ENCODE data around the gene SPNS2.
A peak's percentile ranks its signal among the peaks of the same experiment; 100 is the strongest.
"Not testable (repeated sequence)": the region's sequence is repeated elsewhere in the genome, so short reads cannot be mapped to it uniquely, and the experiment has no call there.

The SPNS2 gene

GRCh38 chr17:4573669-4574068, 75.0 kb downstream of the SPNS2 start:
- H3K27me3 Mint-ChIP-seq: peaks cover 33% of the 10 kb centered on the region
- H3K4me3 Mint-ChIP-seq: no peak overlapping the region
- peak overlapping the region; percentile 77 for H3K27ac Mint-ChIP-seq
- peaks cover 23% of the 10 kb centered on the region for H3K4me1 Mint-ChIP-seq (ENCODE audit: low read depth)
- no peaks in the 10 kb centered on the region for H3K36me3 Mint-ChIP-seq (ENCODE audit: low read depth)
- no peaks in the 10 kb centered on the region for H3K9me3 Mint-ChIP-seq
- intact Hi-C loops (cut with micrococcal nuclease): no loop called here

GRCh38 chr17:4574448-4575045, 75.9 kb downstream of the SPNS2 start:
- intact Hi-C loops (cut with micrococcal nuclease): no loop called here
- Mint-ChIP-seq H3K4me1 (ENCODE audit: low read depth) (peaks cover 23% of the 10 kb centered on the region), H3K27me3 (peaks cover 34% of the 10 kb centered on the region), H3K9me3 (no peaks in the 10 kb centered on the region), H3K4me3 (no peak overlapping the region), H3K36me3 (ENCODE audit: low read depth) (no peaks in the 10 kb centered on the region), H3K27ac (peak overlapping the region; percentile 45)

GRCh38 chr17:4576161-4576558, 77.5 kb downstream of the SPNS2 start:
- Mint-ChIP-seq H3K36me3 (ENCODE audit: low read depth) (no peaks in the 10 kb centered on the region), H3K27ac (peak overlapping the region; percentile 55), H3K4me3 (no peak overlapping the region), H3K27me3 (peaks cover 44% of the 10 kb centered on the region), H3K4me1 (ENCODE audit: low read depth) (peaks cover 23% of the 10 kb centered on the region), H3K9me3 (no peaks in the 10 kb centered on the region)
- intact Hi-C loops (cut with micrococcal nuclease): no loop called here

GRCh38 chr17:4576729-4577322, 78.1 kb downstream of the SPNS2 start:
- Mint-ChIP-seq H3K36me3 (ENCODE audit: low read depth) (no peaks in the 10 kb centered on the region), H3K27ac (peak overlapping the region; percentile 55), H3K4me1 (ENCODE audit: low read depth) (peaks cover 23% of the 10 kb centered on the region), H3K9me3 (no peaks in the 10 kb centered on the region), H3K27me3 (peaks cover 49% of the 10 kb centered on the region), H3K4me3 (no peak overlapping the region)
- intact Hi-C loops (cut with micrococcal nuclease): no loop called here

GRCh38 chr17:4577386-4577993, 78.8 kb downstream of the SPNS2 start:
- H3K4me3 Mint-ChIP-seq: no peak overlapping the region
- no peaks in the 10 kb centered on the region for H3K9me3 Mint-ChIP-seq
- no peaks in the 10 kb centered on the region for H3K36me3 Mint-ChIP-seq (ENCODE audit: low read depth)
- intact Hi-C loops (cut with micrococcal nuclease): no loop called here
- H3K27ac Mint-ChIP-seq: no peak overlapping the region
- H3K4me1 Mint-ChIP-seq (ENCODE audit: low read depth): peaks cover 23% of the 10 kb centered on the region
- H3K27me3 Mint-ChIP-seq: peaks cover 55% of the 10 kb centered on the region

GRCh38 chr17:4578349-4578748, 79.7 kb downstream of the SPNS2 start:
- intact Hi-C loops (cut with micrococcal nuclease); H3K27ac Mint-ChIP-seq; H3K36me3 Mint-ChIP-seq (ENCODE audit: low read depth); H3K4me3 Mint-ChIP-seq; H3K9me3 Mint-ChIP-seq: not testable (repeated sequence)
- Mint-ChIP-seq H3K27me3 (peaks cover 60% of the 10 kb centered on the region), H3K4me1 (ENCODE audit: low read depth) (peaks cover 18% of the 10 kb centered on the region)

GRCh38 chr17:4579678-4580077, 81.0 kb downstream of the SPNS2 start:
- intact Hi-C loops (cut with micrococcal nuclease): no loop called here
- Mint-ChIP-seq H3K27ac (no peak overlapping the region), H3K4me3 (no peak overlapping the region), H3K36me3 (ENCODE audit: low read depth) (no peaks in the 10 kb centered on the region), H3K9me3 (no peaks in the 10 kb centered on the region), H3K4me1 (ENCODE audit: low read depth) (peaks cover 6% of the 10 kb centered on the region), H3K27me3 (peaks cover 65% of the 10 kb centered on the region)

- Mint-ChIP-seq H3K9me3 (no peaks in the 10 kb centered on the region), H3K36me3 (ENCODE audit: low read depth) (no peaks in the 10 kb centered on the region)
Measured at GRCh38 chr17:4580291-4580690, 81.6 kb downstream of the SPNS2 start.

GRCh38 chr17:4582101-4582501, 83.4 kb downstream of the SPNS2 start:
- Mint-ChIP-seq H3K9me3 (no peaks in the 10 kb centered on the region), H3K36me3 (ENCODE audit: low read depth) (no peaks in the 10 kb centered on the region), H3K27ac (no peak overlapping the region), H3K27me3 (peaks cover 70% of the 10 kb centered on the region), H3K4me3 (no peak overlapping the region), H3K4me1 (ENCODE audit: low read depth) (no peaks in the 10 kb centered on the region)
- intact Hi-C loops (cut with micrococcal nuclease): no loop called here

More at GRCh38 chr17:4580291-4580690, 81.6 kb downstream of the SPNS2 start:
- H3K27ac Mint-ChIP-seq: no peak overlapping the region
- H3K27me3 Mint-ChIP-seq: peaks cover 65% of the 10 kb centered on the region
- no peak overlapping the region for H3K4me3 Mint-ChIP-seq
- intact Hi-C loops (cut with micrococcal nuclease): no loop called here
- no peaks in the 10 kb centered on the region for H3K4me1 Mint-ChIP-seq (ENCODE audit: low read depth)

GRCh38 chr17:4582691-4583090, 84.0 kb downstream of the SPNS2 start:
- intact Hi-C loops (cut with micrococcal nuclease): no loop called here
- H3K27me3 Mint-ChIP-seq: peaks cover 75% of the 10 kb centered on the region
- no peak overlapping the region for H3K27ac Mint-ChIP-seq
- no peak overlapping the region for H3K4me3 Mint-ChIP-seq
- H3K4me1 Mint-ChIP-seq (ENCODE audit: low read depth): no peaks in the 10 kb centered on the region
- H3K9me3 Mint-ChIP-seq: no peaks in the 10 kb centered on the region
- no peaks in the 10 kb centered on the region for H3K36me3 Mint-ChIP-seq (ENCODE audit: low read depth)

GRCh38 chr17:4583206-4583605, 84.5 kb downstream of the SPNS2 start:
- H3K36me3 Mint-ChIP-seq (ENCODE audit: low read depth): no peaks in the 10 kb centered on the region
- no peaks in the 10 kb centered on the region for H3K4me1 Mint-ChIP-seq (ENCODE audit: low read depth)
- intact Hi-C loops (cut with micrococcal nuclease): no loop called here
- no peak overlapping the region for H3K4me3 Mint-ChIP-seq
- no peaks in the 10 kb centered on the region for H3K9me3 Mint-ChIP-seq
- H3K27me3 Mint-ChIP-seq: peaks cover 76% of the 10 kb centered on the region
- H3K27ac Mint-ChIP-seq: no peak overlapping the region

- peaks cover 81% of the 10 kb centered on the region for H3K27me3 Mint-ChIP-seq
- H3K4me1 Mint-ChIP-seq (ENCODE audit: low read depth): no peaks in the 10 kb centered on the region
- no peak overlapping the region for H3K4me3 Mint-ChIP-seq
- H3K27ac Mint-ChIP-seq: no peak overlapping the region
- intact Hi-C loops (cut with micrococcal nuclease): no loop called here
- H3K36me3 Mint-ChIP-seq (ENCODE audit: low read depth): no peaks in the 10 kb centered on the region
- no peaks in the 10 kb centered on the region for H3K9me3 Mint-ChIP-seq
Measured at GRCh38 chr17:4583782-4584100, 85.1 kb downstream of the SPNS2 start.

- Mint-ChIP-seq H3K36me3 (ENCODE audit: low read depth) (no peaks in the 10 kb centered on the region), H3K27ac (no peak within 1 kb of the TSS), H3K4me1 (ENCODE audit: low read depth) (no peaks in the 10 kb centered on the region), H3K27me3 (peaks cover 87% of the 10 kb centered on the region), H3K9me3 (no peaks in the 10 kb centered on the region), H3K4me3 (no peak within 1 kb of the TSS)
- intact Hi-C loops (cut with micrococcal nuclease): no loop called here
Measured at GRCh38 chr17:4584101-4584916, 85.6 kb downstream of the SPNS2 start, which contains the start of gene SMTNL2. SMTNL2 (plus strand) TSS chr17:4584529; CDS start chr17:4584606, 77 bp downstream.
